HUES48 (cell line): ENCODE data around the gene CDIP1.

ENCODE experiments used
- H3K27ac ChIP-seq: one replicate; pipeline ENCODE4 v1.7.0; 2013; ENCODE audit warnings: low read depth, low read length, inconsistent platforms
- H3K27me3 ChIP-seq: 2 replicates; pipeline ENCODE4 v1.6.1; 2013; ENCODE audit warnings: mild to moderate bottlenecking, low read length; ENCODE audit not compliant: control insufficient read depth, insufficient read depth
- H3K36me3 ChIP-seq: 2 replicates; pipeline ENCODE4 v1.6.1; 2013; ENCODE audit warnings: low read length; ENCODE audit not compliant: control insufficient read depth, insufficient read depth
- H3K4me1 ChIP-seq: 2 replicates; pipeline ENCODE4 v1.6.1; 2013; ENCODE audit warnings: mild to moderate bottlenecking, low read length; ENCODE audit not compliant: control insufficient read depth, insufficient read depth
- H3K4me3 ChIP-seq: 2 replicates; pipeline ENCODE4 v1.5.1; 2013; ENCODE audit warnings: mild to moderate bottlenecking, low read depth, low read length
- H3K9ac ChIP-seq: 2 replicates; pipeline ENCODE4 v1.6.1; 2013; ENCODE audit warnings: mild to moderate bottlenecking, low read depth, low read length, moderate library complexity
- H3K9me3 ChIP-seq: 2 replicates; pipeline ENCODE4 v1.6.1; 2013; ENCODE audit warnings: low read length; ENCODE audit not compliant: control insufficient read depth, insufficient read depth

CDIP1 gene

GRCh38 chr16:4467916-4468315 is 70.7 kb downstream of the CDIP1 start:
- no peak overlapping the region for H3K4me3 ChIP-seq
- H3K36me3 ChIP-seq, result peaks cover 71% of the 10 kb centered on the region
- H3K27ac ChIP-seq, result no peak overlapping the region
- no peaks in the 10 kb centered on the region for H3K27me3 ChIP-seq
- no peak overlapping the region for H3K9ac ChIP-seq
- no peaks in the 10 kb centered on the region for H3K9me3 ChIP-seq
- no peaks in the 10 kb centered on the region for H3K4me1 ChIP-seq

- no peak overlapping the region for H3K27ac ChIP-seq
Observed at GRCh38 chr16:4465977-4466779, 72.4 kb downstream of the CDIP1 start.

GRCh38 chr16:4463522-4464163 is 74.9 kb downstream of the CDIP1 start:
- Histone ChIP-seq H3K27ac (no peak overlapping the region), H3K9me3 (no peaks in the 10 kb centered on the region), H3K36me3 (peaks cover 61% of the 10 kb centered on the region), H3K4me3 (no peak overlapping the region), H3K4me1 (no peaks in the 10 kb centered on the region), H3K27me3 (no peaks in the 10 kb centered on the region), H3K9ac (no peak overlapping the region)

More at GRCh38 chr16:4465977-4466779, 72.4 kb downstream of the CDIP1 start:
- H3K9ac ChIP-seq, result no peak overlapping the region
- peaks cover 73% of the 10 kb centered on the region for H3K36me3 ChIP-seq
- H3K27me3 ChIP-seq, result no peaks in the 10 kb centered on the region
- H3K4me1 ChIP-seq, result no peaks in the 10 kb centered on the region
- no peaks in the 10 kb centered on the region for H3K9me3 ChIP-seq
- no peak overlapping the region for H3K4me3 ChIP-seq

GRCh38 chr16:4461250-4462085 is 77.1 kb downstream of the CDIP1 start:
- Histone ChIP-seq H3K9me3 (no peaks in the 10 kb centered on the region), H3K4me3 (no peak overlapping the region), H3K36me3 (peaks cover 45% of the 10 kb centered on the region), H3K4me1 (no peaks in the 10 kb centered on the region), H3K27me3 (no peaks in the 10 kb centered on the region), H3K27ac (peak overlapping the region; percentile 47), H3K9ac (no peak overlapping the region)

- no peak overlapping the region for H3K4me3 ChIP-seq
- no peak overlapping the region for H3K27ac ChIP-seq
- peaks cover 45% of the 10 kb centered on the region for H3K36me3 ChIP-seq
- H3K4me1 ChIP-seq, result no peaks in the 10 kb centered on the region
- no peaks in the 10 kb centered on the region for H3K9me3 ChIP-seq
- no peak overlapping the region for H3K9ac ChIP-seq
- H3K27me3 ChIP-seq, result no peaks in the 10 kb centered on the region
Observed at GRCh38 chr16:4460936-4461249, 77.7 kb downstream of the CDIP1 start.
